Body of pancreas (tissue), 4 donors: ENCODE results near the gene PAPOLA. TPM values are rescaled to one million over a fixed set of nuclear protein-coding genes. Genes with fewer than 3 reads are reported as not detected.

Experiments
- ATAC-seq: fragments of 150-250 bp; one replicate; pipeline ENCODE4 v1.9.1; 2016
- DNase-seq, 4 donors: peaks; one replicate each; pipeline ENCODE4 v3.0.0-alpha.2; 2019
- H3K27ac ChIP-seq, 4 donors: fragments of 200-600 bp; sonication (generic); 1 replicate in 3 of 4; 2 replicates in 1 of 4; pipeline versions ENCODE4 v1.5.1 to v1.6.1; 2016 to 2019; ENCODE audit warnings: mild to moderate bottlenecking in 1 of 4, mixed read lengths in 1 of 4, moderate library complexity in 1 of 4
- H3K27me3 ChIP-seq, 2 donors: fragments of 200-600 bp; sonication (generic); one replicate each; pipeline ENCODE4 v1.6.0; 2016; ENCODE audit warnings: mild to moderate bottlenecking in 1 of 2
- H3K36me3 ChIP-seq, 2 donors: fragments of 200-600 bp; sonication (generic); replicated peaks in 1 of 2; 2 replicates each; pipeline ENCODE4 v1.5.1; 2016; ENCODE audit warnings: low read depth in 2 of 2; ENCODE audit not compliant: insufficient read depth in 1 of 2
- H3K4me1 ChIP-seq: fragments of 200-600 bp; sonication (generic); one replicate; pipeline ENCODE4 v1.6.0; 2016
- H3K4me3 ChIP-seq, 2 donors: fragments of 200-600 bp; sonication (generic); 1 replicate in 1 of 2; 2 replicates in 1 of 2; pipeline ENCODE4 v1.5.1; 2016 to 2019
- H3K9me3 ChIP-seq, 3 donors: fragments of 200-600 bp; sonication (generic); 1 replicate in 2 of 3; 2 replicates in 1 of 3; pipeline ENCODE4 v1.5.1; 2016
- POLR2A ChIP-seq, 3 donors: fragments of 450-650 bp; IDR thresholded peaks; one replicate each; pipeline ENCODE4 v1.6.1; 2016; ENCODE audit warnings: antibody characterized with exemption in 3 of 3, mild to moderate bottlenecking in 2 of 3
- WGBS, 2 donors: methylation state at CpG; one replicate each; pipeline ENCODE4 v1.1.5; 2017; 5-methylcytosine and 5-hydroxymethylcytosine counted together
- intact Hi-C: fragments of 100-400 bp; cut with DNase I; formaldehyde crosslinking; loops from one replicate; pipeline ENCODE4 v1.15.1; 2023
- total RNA-seq, 2 donors: library from RNA; depleted of rRNA; stranded (reverse); fragments of >200 nt; gene quantifications; one replicate each; pipeline ENCODE4 v1.1.0, GENCODE V29; 2016
- TF ChIP-seq, protein P1 (sequence below), 7 experiments: fragments of 450-650 bp in 4 of 7; fragments of 200-600 bp in 3 of 7; sonication (generic) in 3 of 7; IDR thresholded peaks; one replicate each; pipeline ENCODE4 v1.5.1; 2016 to 2019; ENCODE audit warnings: antibody characterized with exemption in 7 of 7

PAPOLA gene
- total RNA-seq, 2 donors from 2014 or later, result 122 to 163 TPM

DNA sequence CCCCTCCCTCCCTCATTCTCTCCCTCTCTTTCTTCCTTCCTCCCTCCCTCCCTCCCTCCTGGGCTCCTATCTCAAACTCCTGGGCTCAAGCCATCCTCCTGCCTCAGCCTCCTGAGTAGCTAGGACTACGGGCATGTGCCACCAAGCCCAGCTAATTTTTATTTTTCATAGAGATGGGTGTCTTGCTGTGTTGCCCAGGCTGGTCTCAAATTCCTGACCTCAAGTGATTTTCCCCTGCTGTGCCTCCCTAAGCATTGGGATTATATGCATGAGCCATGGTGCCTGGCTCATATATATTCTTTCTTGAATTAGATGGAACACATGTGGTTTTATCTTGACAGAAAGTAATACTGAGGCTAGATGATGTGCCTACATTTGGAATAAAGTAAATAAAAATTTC, 14.2 kb downstream of the PAPOLA start:
- TF ChIP-seq POLR2A (IDR thresholded peaks at IDR 0.05), result no peak
- TF ChIP-seq, protein P1, sequence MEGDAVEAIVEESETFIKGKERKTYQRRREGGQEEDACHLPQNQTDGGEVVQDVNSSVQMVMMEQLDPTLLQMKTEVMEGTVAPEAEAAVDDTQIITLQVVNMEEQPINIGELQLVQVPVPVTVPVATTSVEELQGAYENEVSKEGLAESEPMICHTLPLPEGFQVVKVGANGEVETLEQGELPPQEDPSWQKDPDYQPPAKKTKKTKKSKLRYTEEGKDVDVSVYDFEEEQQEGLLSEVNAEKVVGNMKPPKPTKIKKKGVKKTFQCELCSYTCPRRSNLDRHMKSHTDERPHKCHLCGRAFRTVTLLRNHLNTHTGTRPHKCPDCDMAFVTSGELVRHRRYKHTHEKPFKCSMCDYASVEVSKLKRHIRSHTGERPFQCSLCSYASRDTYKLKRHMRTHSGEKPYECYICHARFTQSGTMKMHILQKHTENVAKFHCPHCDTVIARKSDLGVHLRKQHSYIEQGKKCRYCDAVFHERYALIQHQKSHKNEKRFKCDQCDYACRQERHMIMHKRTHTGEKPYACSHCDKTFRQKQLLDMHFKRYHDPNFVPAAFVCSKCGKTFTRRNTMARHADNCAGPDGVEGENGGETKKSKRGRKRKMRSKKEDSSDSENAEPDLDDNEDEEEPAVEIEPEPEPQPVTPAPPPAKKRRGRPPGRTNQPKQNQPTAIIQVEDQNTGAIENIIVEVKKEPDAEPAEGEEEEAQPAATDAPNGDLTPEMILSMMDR (IDR thresholded peaks at IDR 0.05), result no peak
- H3K9me3 ChIP-seq, result no peaks in the 10 kb centered on the region
- 67 to 78% methylated on average over 1 of the region's 1 CpG for WGBS, 2 donors
- no peaks in the 10 kb centered on the region for H3K36me3 ChIP-seq
- H3K27me3 ChIP-seq, result no peaks in the 10 kb centered on the region
- intact Hi-C loops, result no loop called here
- no peak overlapping the region for H3K27ac ChIP-seq
- no peak for ATAC-seq
- no peak for DNase-seq
- H3K4me1 ChIP-seq, result peaks cover 59% of the 10 kb centered on the region
- H3K4me3 ChIP-seq, result no peak overlapping the region

DNA sequence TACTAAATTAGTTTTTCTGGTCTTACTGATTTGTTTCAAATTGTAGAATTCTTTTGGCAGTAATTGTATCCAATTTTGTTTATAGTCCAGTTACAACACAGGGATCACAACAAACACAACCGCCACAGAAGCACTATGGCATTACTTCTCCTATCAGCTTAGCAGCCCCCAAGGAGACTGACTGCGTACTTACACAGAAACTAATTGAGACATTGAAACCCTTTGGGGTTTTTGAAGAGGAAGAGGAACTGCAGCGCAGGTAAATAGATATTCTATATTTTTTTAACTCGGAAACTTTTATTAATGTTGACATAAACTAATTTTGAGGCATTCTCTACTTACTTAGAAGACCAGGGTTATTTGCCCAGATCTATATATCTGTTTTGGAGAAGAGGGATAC, 17.8 kb downstream of the PAPOLA start:
- Histone ChIP-seq H3K4me3 (no peak overlapping the region), H3K36me3 (peaks cover 0 to 10% of the 10 kb centered on the region in 2 donors), H3K9me3 (no peaks in the 10 kb centered on the region), H3K27ac (no peak overlapping the region), H3K4me1 (peaks cover 24% of the 10 kb centered on the region), H3K27me3 (no peaks in the 10 kb centered on the region)
- 74 to 83% methylated on average over 4 of the region's 4 CpGs for WGBS, 2 donors
- TF ChIP-seq, protein P1 (IDR thresholded peaks at IDR 0.05), result no peak
- TF ChIP-seq POLR2A (IDR thresholded peaks at IDR 0.05), result no peak
- intact Hi-C loops, result no loop called here
- no peak for DNase-seq
- no peak for ATAC-seq

DNA sequence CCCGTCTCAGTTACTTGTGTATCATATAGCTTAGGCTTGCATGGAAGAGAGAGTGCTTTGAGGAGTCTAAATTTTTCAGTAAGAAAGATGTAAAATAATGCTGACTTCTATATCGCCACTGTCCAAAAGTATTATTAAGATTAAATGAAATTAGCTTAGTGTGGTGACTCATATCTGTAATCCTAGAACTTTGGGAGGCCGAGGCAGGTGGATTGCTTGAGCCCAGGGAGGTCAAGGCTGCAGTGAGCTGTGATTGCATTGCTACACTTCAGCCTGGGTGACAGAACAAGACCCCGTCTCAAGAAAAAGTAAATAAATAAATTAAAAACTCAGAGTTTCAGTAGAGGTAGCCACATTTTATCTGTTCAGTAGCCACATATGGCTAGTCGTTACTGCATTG, 23.3 kb downstream of the PAPOLA start:
- WGBS, 2 donors, result 84 to 85% methylated on average over 5 of the region's 5 CpGs
- Histone ChIP-seq H3K27me3 (no peaks in the 10 kb centered on the region), H3K4me1 (no peaks in the 10 kb centered on the region), H3K9me3 (no peaks in the 10 kb centered on the region), H3K36me3 (peaks cover 7 to 22% of the 10 kb centered on the region in 2 donors), H3K27ac (no peak overlapping the region), H3K4me3 (no peak overlapping the region)
- ATAC-seq (no peak), DNase-seq (no peak)
- TF ChIP-seq, protein P1 (IDR thresholded peaks at IDR 0.05), result no peak
- no peak for TF ChIP-seq POLR2A (IDR thresholded peaks at IDR 0.05)
- intact Hi-C loops, result no loop called here

GRCh38 chr14:96532632-96533031, 30.4 kb downstream of the PAPOLA start:
- DNase-seq (no peak), ATAC-seq (no peak)
- intact Hi-C loops, result no loop called here
- Histone ChIP-seq H3K4me3 (no peak overlapping the region), H3K27me3 (no peaks in the 10 kb centered on the region), H3K27ac (no peak overlapping the region), H3K36me3 (peaks cover 0 to 8% of the 10 kb centered on the region in 2 donors), H3K4me1 (peaks cover 4% of the 10 kb centered on the region), H3K9me3 (no peaks in the 10 kb centered on the region)
- TF ChIP-seq, protein P1 (IDR thresholded peaks at IDR 0.05), result no peak
- no peak for TF ChIP-seq POLR2A (IDR thresholded peaks at IDR 0.05)

GRCh38 chr14:96536807-96537206, 34.6 kb downstream of the PAPOLA start:
- H3K4me1 ChIP-seq, result peaks cover 12% of the 10 kb centered on the region
- peaks cover 0 to 3% of the 10 kb centered on the region in 2 donors for H3K36me3 ChIP-seq
- H3K27me3 ChIP-seq, result no peaks in the 10 kb centered on the region
- intact Hi-C loops, result no loop called here
- WGBS, 2 donors, result 92% methylated on average over 1 of the region's 1 CpG
- H3K4me3 ChIP-seq, result no peak overlapping the region
- ATAC-seq (no peak), DNase-seq (no peak)
- H3K9me3 ChIP-seq, result no peaks in the 10 kb centered on the region
- H3K27ac ChIP-seq, result no peak overlapping the region
- TF ChIP-seq POLR2A (IDR thresholded peaks at IDR 0.05), result no peak
- TF ChIP-seq, protein P1 (IDR thresholded peaks at IDR 0.05), result no peak
